GM19452 (cell line): ENCODE measurements around the gene DOLPP1.

Source experiments
- ATAC-seq: cut with Tn5 transposase; IDR thresholded peaks from one replicate; pipeline ENCODE4 v1.9.1; 2021; ENCODE audit not compliant: unreplicated experiment

DOLPP1 gene

GRCh38 chr9:129063061-129063460 lies 17.9 kb upstream of the DOLPP1 start:
- ATAC-seq, result no peak

GRCh38 chr9:129064499-129064908 lies 16.4 kb upstream of the DOLPP1 start:
- ATAC-seq, result no peak

GRCh38 chr9:129068110-129068509 lies 12.8 kb upstream of the DOLPP1 start:
- no peak for ATAC-seq

DNA sequence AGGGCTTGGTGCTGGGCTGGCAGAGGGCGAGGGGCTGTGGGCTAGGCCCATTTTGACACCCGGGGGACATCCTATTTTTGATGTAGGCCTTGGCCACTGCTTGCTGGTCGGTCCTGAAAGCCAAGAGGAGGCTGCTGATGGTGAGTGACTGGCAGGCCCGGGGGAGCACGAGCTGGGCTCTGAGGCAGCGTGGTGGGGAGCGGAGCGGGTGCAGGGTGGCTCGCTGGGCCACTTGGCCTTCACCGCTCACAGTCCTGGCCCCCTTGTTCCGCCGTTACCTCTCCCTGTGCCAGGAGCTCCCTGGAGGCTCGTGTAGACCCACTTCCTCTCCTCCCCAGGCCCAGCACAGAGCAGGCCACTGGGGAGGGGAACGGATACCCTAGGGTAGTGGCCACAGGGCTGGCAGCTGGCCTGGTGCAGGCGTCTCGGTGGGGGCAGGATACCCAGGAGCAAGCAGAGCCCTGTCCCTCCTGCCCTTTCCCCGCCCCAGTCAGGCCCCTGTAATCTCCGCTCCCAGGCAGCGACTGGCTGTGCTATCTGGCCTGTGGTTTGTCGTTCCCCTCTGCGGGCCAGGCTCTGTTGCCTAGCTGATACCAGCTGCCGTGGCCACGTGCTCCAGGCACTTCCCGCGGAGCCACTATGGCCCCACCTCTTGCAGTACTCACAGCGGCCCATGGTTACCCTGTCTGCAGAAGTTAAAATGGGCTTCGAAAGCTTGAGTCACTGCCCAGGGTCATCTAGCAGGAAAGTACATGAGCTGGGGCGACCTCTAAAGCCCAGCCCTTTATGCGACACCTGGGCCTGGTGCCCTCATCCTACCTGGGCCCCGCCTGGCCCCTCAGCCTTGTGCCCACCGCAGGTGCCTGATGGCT lies 11.7 kb upstream of the DOLPP1 start:
- ATAC-seq, result peak; percentile 74

DNA sequence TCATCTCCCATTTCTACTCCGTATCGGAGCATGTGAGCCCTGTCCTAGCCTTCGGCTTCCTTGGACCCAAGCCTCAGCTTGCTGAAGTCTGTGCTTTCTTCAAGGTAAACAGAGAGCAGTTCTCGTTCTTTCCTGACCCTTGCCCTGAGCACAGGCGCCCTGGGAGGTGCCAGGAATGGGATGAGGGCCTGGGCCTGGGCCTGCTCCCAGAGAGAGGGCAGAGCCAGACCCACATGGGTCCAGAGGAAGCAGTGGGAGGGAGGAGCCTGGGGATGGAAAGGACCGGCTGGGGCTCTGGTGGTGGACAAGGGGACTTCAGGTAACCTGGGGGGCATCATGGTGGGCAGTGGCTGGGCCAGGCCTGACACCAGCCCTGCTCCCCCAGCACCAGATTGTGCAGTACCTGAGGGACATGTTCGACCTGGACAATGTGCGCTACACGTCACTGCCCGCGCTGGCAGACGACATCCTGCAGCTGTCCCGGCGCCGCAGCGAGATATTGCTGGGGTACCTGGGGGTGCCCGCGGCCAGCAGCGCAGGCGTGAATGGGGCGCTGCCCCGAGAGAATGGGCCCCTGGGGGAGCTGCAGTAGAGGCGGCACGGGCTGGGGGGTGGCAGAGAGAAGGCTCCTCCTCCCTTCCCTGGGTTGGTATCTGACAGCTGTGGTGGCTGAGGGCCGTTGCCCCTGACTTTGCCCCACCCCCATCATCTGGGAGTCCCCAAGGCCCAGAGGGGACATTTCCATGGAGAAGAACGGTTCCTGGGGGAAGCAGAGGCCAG lies 10.9 kb upstream of the DOLPP1 start:
- ATAC-seq, result no peak

DNA sequence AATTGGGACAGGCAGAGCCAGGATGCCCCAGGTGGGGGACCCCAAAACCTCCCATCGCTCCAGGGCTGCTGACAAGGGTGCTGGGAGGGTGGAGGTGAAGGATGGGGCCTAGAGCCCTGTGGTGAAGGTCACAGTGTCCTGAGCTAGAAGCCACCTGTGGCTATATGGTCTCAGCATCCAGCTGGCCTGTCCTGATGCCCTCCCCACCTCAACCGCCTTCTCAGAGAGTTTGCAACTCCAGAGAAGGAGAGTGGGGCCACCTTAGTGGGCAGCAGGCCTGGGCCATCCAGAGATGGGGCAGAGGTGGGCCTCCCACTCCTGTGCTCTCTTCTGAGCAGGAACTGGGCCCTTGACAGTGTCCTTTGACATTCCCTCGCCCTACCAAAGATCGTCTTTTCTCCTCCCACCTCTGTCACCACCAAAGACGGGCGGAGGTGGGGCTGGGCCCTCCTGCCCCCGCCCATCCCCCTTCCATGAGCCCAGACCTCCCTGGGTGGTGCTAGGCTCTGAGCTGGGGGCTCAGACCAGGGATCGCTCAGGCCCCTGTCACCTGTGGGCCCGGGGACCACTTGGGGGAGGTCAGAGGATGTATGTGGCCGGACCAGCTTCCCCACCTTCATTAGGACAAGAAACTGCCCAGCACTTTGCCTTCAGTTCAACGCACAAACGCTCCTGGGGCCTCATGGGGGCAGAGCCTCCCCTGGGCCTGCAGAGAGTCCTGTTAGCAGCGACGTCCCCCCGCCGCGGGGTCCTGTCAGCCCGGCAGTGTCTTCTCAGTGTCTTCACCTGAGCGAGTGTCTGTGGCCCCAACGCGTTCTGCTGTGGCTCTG lies 10.0 kb upstream of the DOLPP1 start:
- ATAC-seq, result no peak

GRCh38 chr9:129071526-129072126 lies 9.3 kb upstream of the DOLPP1 start:
- ATAC-seq, result no peak

DNA sequence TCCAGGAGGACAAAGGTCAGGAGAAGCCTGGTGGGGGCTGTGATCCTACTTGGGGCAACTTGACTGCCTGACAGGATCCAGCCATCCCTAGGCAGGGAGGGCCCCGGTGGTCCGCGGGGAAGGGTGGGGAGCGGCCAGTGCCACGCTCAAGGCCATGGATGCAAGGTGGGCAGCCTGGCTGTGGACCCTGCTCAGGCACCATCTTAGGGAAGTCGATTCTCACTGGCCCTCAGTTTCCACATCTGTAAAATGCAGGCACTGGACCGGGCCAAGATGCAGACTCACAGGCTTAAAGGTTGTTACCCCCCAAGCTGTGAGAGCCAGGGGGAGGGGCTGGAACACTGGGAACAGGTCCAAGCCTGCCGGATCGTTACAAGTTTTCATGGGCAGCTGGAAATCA lies 8.7 kb upstream of the DOLPP1 start:
- ATAC-seq, result no peak

DNA sequence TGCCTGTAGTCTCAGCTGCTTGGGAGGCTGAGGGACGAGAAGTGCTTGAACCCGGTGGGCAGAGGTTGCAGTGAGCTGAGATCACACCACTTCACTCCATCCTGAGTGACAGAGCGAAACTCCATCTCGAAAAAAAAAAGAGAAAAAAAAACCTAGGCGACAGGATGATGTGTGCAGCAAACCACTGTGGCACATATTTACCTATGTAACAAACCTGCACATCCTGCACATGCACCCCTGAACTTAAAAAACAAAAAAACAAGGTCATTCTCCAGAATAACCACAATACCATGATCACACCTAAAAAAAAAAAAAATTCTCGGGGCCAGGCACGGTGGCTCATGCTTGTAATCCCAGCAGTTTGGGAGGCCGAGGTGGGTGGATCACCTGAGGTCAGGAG lies 7.5 kb upstream of the DOLPP1 start:
- no peak for ATAC-seq

- no peak for ATAC-seq
These were observed 6.8 kb upstream of the DOLPP1 start for GRCh38 chr9:129074106-129074505.

GRCh38 chr9:129075996-129076639 lies 4.8 kb upstream of the DOLPP1 start:
- no peak for ATAC-seq

GRCh38 chr9:129076640-129077037 lies 4.3 kb upstream of the DOLPP1 start:
- ATAC-seq, result no peak

DNA sequence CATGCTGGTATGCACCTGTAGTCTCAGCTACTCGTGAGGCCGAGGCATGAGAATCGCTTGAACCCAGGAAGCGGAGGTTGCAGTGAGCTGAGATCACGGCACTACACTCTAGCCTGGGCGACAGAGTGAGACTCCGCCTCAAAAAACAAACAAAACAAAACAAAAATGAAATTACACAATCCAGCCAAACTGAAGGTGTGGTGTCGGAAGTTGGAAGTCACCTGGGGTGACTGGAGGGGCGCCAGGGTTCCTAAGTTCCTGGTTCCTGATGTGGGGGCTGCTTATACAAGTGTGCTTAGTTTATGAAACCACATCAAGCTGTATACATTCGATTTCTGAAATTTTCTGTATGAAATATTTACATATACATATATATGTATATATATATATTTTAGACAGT lies 3.7 kb upstream of the DOLPP1 start:
- no peak for ATAC-seq

DNA sequence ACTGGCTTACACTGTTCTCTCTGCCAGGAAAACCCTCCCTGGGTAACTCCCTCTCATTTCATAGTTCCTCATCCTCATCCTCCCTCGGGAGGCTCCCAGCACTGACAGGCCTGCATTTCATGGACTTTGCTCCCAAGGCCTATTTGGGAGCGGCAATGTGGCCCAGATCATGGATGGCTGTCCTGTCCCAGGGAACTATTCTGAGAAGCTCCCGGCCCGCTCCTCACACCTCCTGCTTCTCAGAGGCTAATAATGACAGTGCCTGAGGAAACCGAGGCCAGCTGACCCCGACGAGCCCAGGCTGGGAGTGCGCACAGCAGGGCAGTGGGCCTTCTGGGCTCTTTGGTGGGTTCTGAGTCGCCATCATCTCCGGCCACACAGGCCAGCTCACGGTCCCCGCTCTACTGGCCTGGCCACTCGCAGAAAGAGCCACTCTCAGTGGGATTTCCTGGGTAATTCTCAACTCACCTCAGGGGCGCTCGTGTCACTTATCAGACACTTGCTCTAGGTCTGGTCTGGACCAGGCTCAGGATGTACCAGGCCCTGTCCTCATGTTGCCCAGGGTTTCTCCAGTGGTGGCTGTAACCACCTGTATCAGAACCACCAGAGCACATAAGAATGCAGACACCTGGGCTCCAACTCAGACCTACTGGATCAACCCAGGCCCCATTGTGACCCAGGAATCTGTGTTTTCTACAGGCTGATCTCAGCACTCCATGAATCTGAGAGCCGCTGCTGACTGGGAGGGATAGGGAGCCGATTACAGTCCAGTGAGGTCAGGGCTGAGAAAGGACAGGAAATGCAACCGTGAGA lies 2.0 kb upstream of the DOLPP1 start:
- no peak for ATAC-seq

- no peak for ATAC-seq
These were observed 1.1 kb upstream of the DOLPP1 start for GRCh38 chr9:129079829-129080228.

GRCh38 chr9:129080298-129080600 lies 662 bp upstream of the DOLPP1 start:
- ATAC-seq, result no peak

DNA sequence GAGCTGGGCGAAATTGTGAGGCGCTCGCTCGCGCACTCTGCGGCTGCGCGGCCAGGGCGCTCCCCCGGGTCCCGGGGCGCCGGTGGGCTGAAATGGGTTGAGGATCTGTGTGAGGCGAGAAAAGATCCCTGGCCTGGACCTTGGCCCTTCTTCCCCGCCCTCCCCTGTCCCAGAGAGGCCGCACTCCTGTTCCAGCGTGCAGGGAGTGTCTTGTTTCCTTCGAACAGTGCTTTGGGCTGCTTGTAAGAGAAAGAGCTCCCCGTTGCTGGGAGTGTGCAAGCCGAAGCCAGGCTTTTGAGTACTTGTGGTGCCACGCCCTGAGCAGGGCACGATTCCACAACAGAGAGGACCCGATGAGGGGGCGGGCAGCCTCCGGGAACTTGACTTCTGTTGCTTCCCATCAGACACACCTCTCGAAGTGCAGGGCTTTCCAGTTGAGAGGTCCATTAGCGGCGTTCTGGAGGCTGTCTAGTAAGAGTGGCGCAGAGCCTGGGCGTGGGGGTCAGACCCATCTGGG lies 535 bp downstream of the DOLPP1 start:
- ATAC-seq, result no peak

DNA sequence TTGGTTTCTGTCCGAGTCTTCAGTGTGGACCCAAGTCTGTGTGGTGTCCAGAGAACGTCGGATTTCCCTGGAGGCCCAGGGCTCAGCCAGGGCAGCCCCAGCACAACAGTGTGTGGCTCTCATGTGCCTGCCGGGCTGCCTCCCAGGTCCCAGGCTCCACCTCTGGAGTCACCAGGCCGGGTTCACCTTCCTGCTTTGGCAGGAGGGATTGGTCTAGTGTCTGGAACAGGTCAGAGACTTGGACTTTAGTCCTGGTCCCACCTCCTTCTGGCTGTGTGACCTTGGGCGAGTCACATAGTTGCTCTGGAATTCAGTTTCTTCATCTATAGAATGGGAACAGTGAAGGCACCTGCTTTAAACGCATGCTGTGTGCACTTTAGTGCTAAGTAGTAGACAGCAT lies 3.2 kb downstream of the DOLPP1 start:
- ATAC-seq, result no peak

- no peak for ATAC-seq
These were observed 8.3 kb downstream of the DOLPP1 start for GRCh38 chr9:129089246-129089645.
